PC-9 (cell line): ENCODE measurements around the gene WIPF1.
"Not testable (repeated sequence)": the region's sequence is repeated elsewhere in the genome, so short reads cannot be mapped to it uniquely, and the experiment has no call there.

ENCODE experiments used
- EZH2 ChIP-seq: fragments of 200-600 bp; sonication (generic); IDR thresholded peaks from 2 replicates; pipeline ENCODE4 v1.8.0; 2017; ENCODE audit warnings: antibody characterized with exemption, low read depth
- TF ChIP-seq, protein P1 (sequence below): fragments of 200-600 bp; sonication (generic); conservative IDR thresholded peaks from 2 replicates; pipeline ENCODE4 v1.6.1; 2017; ENCODE audit warnings: mixed run types, antibody characterized with exemption, mild to moderate bottlenecking, moderate library complexity

DNA sequence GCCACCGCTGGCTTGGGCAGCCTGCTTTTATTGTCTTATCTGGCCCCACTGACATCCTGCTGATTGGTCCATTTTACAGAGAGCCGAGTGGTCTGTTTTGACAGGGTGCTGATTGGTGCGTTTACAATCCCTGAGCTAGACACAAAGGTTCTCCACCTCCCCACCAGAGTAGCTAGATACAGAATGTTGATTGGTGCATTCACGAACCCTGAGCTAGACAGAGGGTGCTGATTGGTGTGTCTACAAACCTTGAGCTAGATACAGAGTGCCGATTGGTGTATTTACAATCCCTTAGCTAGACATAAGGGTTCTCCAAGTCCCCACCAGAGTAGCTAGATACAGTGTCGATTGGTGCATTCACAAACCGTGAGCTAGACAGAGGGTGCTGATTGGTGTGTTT, 49.6 kb downstream of the WIPF1 start:
- TF ChIP-seq, protein P1, sequence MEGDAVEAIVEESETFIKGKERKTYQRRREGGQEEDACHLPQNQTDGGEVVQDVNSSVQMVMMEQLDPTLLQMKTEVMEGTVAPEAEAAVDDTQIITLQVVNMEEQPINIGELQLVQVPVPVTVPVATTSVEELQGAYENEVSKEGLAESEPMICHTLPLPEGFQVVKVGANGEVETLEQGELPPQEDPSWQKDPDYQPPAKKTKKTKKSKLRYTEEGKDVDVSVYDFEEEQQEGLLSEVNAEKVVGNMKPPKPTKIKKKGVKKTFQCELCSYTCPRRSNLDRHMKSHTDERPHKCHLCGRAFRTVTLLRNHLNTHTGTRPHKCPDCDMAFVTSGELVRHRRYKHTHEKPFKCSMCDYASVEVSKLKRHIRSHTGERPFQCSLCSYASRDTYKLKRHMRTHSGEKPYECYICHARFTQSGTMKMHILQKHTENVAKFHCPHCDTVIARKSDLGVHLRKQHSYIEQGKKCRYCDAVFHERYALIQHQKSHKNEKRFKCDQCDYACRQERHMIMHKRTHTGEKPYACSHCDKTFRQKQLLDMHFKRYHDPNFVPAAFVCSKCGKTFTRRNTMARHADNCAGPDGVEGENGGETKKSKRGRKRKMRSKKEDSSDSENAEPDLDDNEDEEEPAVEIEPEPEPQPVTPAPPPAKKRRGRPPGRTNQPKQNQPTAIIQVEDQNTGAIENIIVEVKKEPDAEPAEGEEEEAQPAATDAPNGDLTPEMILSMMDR, result not testable (repeated sequence)
- not testable (repeated sequence) for TF ChIP-seq EZH2
